Measurements from ENCODE around the gene FASN.
"Not testable (repeated sequence)": the region's sequence is repeated elsewhere in the genome, so short reads cannot be mapped to it uniquely, and the experiment has no call there.

Gene FASN

GRCh38 chr17:82098169-82098938 lies at the start of gene FASN:
Gene FASN (minus strand): TSS chr17:82098236. CDS start chr17:82096445, 1,791 bp downstream.
- intact Hi-C loops (cut with DNase I): loop anchor here (5.0 kb wide), 1 partner anchor 41 kb away; no protein-coding TSS in a partner anchor
- peak; percentile 80 to 98 (median 96) for DNase-seq

- intact Hi-C loops (cut with DNase I): no loop called here
- DNase-seq: no peak
Observed at GRCh38 chr17:82146663-82147654, 48.9 kb upstream of the FASN start.

GRCh38 chr17:82145550-82146155 lies 47.6 kb upstream of the FASN start:
- intact Hi-C loops (cut with DNase I): no loop called here
- DNase-seq: no peak

- no peak for DNase-seq
Observed at GRCh38 chr17:82143333-82143732, 45.3 kb upstream of the FASN start.

GRCh38 chr17:82139961-82140360 lies 41.9 kb upstream of the FASN start:
- intact Hi-C loops (cut with DNase I): not testable (repeated sequence)

More at GRCh38 chr17:82143333-82143732, 45.3 kb upstream of the FASN start:
- intact Hi-C loops (cut with DNase I): no loop called here

GRCh38 chr17:82138511-82138992 lies 40.5 kb upstream of the FASN start:
- intact Hi-C loops (cut with DNase I): no loop called here
- no peak for DNase-seq

More at GRCh38 chr17:82139961-82140360, 41.9 kb upstream of the FASN start:
- not testable (repeated sequence) for DNase-seq

GRCh38 chr17:82134101-82134500 lies 36.1 kb upstream of the FASN start:
- DNase-seq: no peak

GRCh38 chr17:82133166-82133953 lies 35.3 kb upstream of the FASN start:
- peak in 5 of 42 donors; percentile 15 to 42 (median 20) for DNase-seq
- intact Hi-C loops (cut with DNase I): not testable (repeated sequence)

More at GRCh38 chr17:82134101-82134500, 36.1 kb upstream of the FASN start:
- intact Hi-C loops (cut with DNase I): no loop called here

GRCh38 chr17:82129095-82129494 lies 31.1 kb upstream of the FASN start:
- intact Hi-C loops (cut with DNase I): no loop called here
- DNase-seq: no peak

- DNase-seq: no peak
- intact Hi-C loops (cut with DNase I): no loop called here
Observed at GRCh38 chr17:82128287-82128686, 30.3 kb upstream of the FASN start.

- intact Hi-C loops (cut with DNase I): no loop called here
- no peak for DNase-seq
Observed at GRCh38 chr17:82127704-82128103, 29.7 kb upstream of the FASN start.

GRCh38 chr17:82127315-82127595 lies 29.2 kb upstream of the FASN start:
- intact Hi-C loops (cut with DNase I): no loop called here
- no peak for DNase-seq

GRCh38 chr17:82126556-82127314 lies 28.7 kb upstream of the FASN start:
- intact Hi-C loops (cut with DNase I): no loop called here

GRCh38 chr17:82124101-82124500 lies 26.1 kb upstream of the FASN start:
- intact Hi-C loops (cut with DNase I): no loop called here
- no peak for DNase-seq

More at GRCh38 chr17:82126556-82127314, 28.7 kb upstream of the FASN start:
- DNase-seq: no peak

- intact Hi-C loops (cut with DNase I): no loop called here
- DNase-seq: no peak
Observed at GRCh38 chr17:82121660-82122629, 23.9 kb upstream of the FASN start.

- intact Hi-C loops (cut with DNase I): no loop called here
- DNase-seq: no peak
Observed at GRCh38 chr17:82121246-82121645, 23.2 kb upstream of the FASN start.

GRCh38 chr17:82120148-82120547 lies 22.1 kb upstream of the FASN start:
- intact Hi-C loops (cut with DNase I): no loop called here
- peak in 28 of 42 donors; percentile 37 to 83 (median 55) for DNase-seq

All from head of caudate nucleus (tissue), 42 donors.